GM12874 (cell line): ENCODE data around the gene SMAD3.

Experiments used
- CTCF ChIP-seq: IDR thresholded peaks from 2 replicates; pipeline ENCODE4 v1.5.1; 2011; ENCODE audit warnings: low read depth, mild to moderate bottlenecking, control low read depth, low read length, moderate library complexity; ENCODE audit not compliant: insufficient read depth

Gene SMAD3

GRCh38 chr15:67022587-67023105, 42.8 kb upstream of the SMAD3 start:
- TF ChIP-seq CTCF, result no peak

- no peak for TF ChIP-seq CTCF
These were observed 41.7 kb upstream of the SMAD3 start for GRCh38 chr15:67023517-67024313.

- no peak for TF ChIP-seq CTCF
These were observed 40.9 kb upstream of the SMAD3 start for GRCh38 chr15:67024314-67024997.

- TF ChIP-seq CTCF, result no peak
These were observed 40.4 kb upstream of the SMAD3 start for GRCh38 chr15:67024998-67025368.

GRCh38 chr15:67025719-67026609, 39.4 kb upstream of the SMAD3 start:
- TF ChIP-seq CTCF, result no peak

- no peak for TF ChIP-seq CTCF
These were observed 38.8 kb upstream of the SMAD3 start for GRCh38 chr15:67026610-67026967.
